H1 (cell line): ENCODE data around the gene TCP11. TPM values are rescaled to one million over a fixed set of nuclear protein-coding genes. Genes with fewer than 3 reads are reported as not detected.

Experiments
- CTCF ChIA-PET: fragments of 300-600 bp; sonication (Branson Sonifier 250); formaldehyde crosslinking; loops from one replicate; lab custom pipeline; 2021; ENCODE audit not compliant: partially characterized antibody; lab: Charles Lee
- POLR2A ChIA-PET: fragments of 300-600 bp; sonication (Branson Sonifier 250); formaldehyde crosslinking; loops from one replicate; lab custom pipeline; 2021; ENCODE audit warnings: inconsistent platforms; ENCODE audit not compliant: partially characterized antibody; lab: Charles Lee
- DNase-seq, 2 experiments: peaks; one replicate each; pipeline versions ENCODE4 v3.0.0 to v3.0.0-alpha.2; 2010 to 2022; ENCODE audit warnings: low spot score in 2 of 2, low read depth in 1 of 2, mixed read lengths in 1 of 2
- FAIRE-seq: peaks from 2 replicates; lab custom pipeline; 2011; peaks lifted over from hg19 to GRCh38; lab: Jason Lieb, UNC
- H2AFZ ChIP-seq: 2 replicates; pipeline ENCODE4 v1.8.1; 2012; ENCODE audit warnings: low read length, inconsistent platforms
- H2AK5ac ChIP-seq: 2 replicates; pipeline ENCODE4 v1.6.1; 2013; ENCODE audit warnings: low read depth, low read length
- H2BK120ac ChIP-seq: replicated peaks from 2 replicates; pipeline ENCODE3; 2013; ENCODE audit warnings: low read depth, low read length, inconsistent platforms
- H2BK12ac ChIP-seq: 2 replicates; pipeline ENCODE4 v1.6.1; 2013; ENCODE audit warnings: low read depth, low read length
- H2BK15ac ChIP-seq: 2 replicates; pipeline ENCODE4 v1.6.1; 2013; ENCODE audit warnings: low read length
- H2BK20ac ChIP-seq: 2 replicates; pipeline ENCODE4 v1.6.1; 2013; ENCODE audit warnings: low read length
- H2BK5ac ChIP-seq: 2 replicates; pipeline ENCODE4 v1.6.1; 2013; ENCODE audit warnings: low read depth, low read length
- H3K14ac ChIP-seq: 2 replicates; pipeline ENCODE4 v1.6.1; 2013; ENCODE audit warnings: inconsistent platforms; ENCODE audit not compliant: insufficient read length
- H3K18ac ChIP-seq: 2 replicates; pipeline ENCODE4 v1.6.1; 2013; ENCODE audit warnings: low read length; ENCODE audit errors: extremely low read depth
- H3K23ac ChIP-seq: 2 replicates; pipeline ENCODE4 v1.6.1; 2013; ENCODE audit warnings: inconsistent platforms; ENCODE audit not compliant: insufficient read length
- H3K23me2 ChIP-seq: 2 replicates; pipeline ENCODE4 v1.6.1; 2013; ENCODE audit warnings: low read depth, low read length
- H3K27ac ChIP-seq: 2 replicates; pipeline ENCODE4 v1.6.1; 2011; ENCODE audit warnings: low read depth, low read length, inconsistent platforms
- H3K27me3 ChIP-seq, 4 experiments: replicated peaks in 1 of 4; 1 replicate in 1 of 4; 2 replicates in 3 of 4; pipeline versions ENCODE4 v1.6.1 to v1.8.1; 2011 to 2013; ENCODE audit warnings: low read length in 3 of 4, mild to moderate bottlenecking in 3 of 4, inconsistent platforms in 2 of 4, mixed read lengths in 2 of 4, moderate library complexity in 1 of 4; ENCODE audit not compliant: control insufficient read depth in 3 of 4, insufficient read depth in 3 of 4; ENCODE audit errors: extremely low read depth in 1 of 4
- H3K36me3 ChIP-seq, 4 experiments: 2 replicates each; pipeline versions ENCODE4 v1.6.1 to v1.8.1; 2011 to 2013; ENCODE audit warnings: mild to moderate bottlenecking in 4 of 4, low read length in 3 of 4, moderate library complexity in 2 of 4, control low read depth in 1 of 4, inconsistent platforms in 1 of 4; ENCODE audit not compliant: insufficient read depth in 4 of 4, control insufficient read depth in 2 of 4
- H3K4ac ChIP-seq: replicated peaks from 2 replicates; pipeline ENCODE3; 2013; ENCODE audit warnings: low read length, low read depth, mixed read lengths, inconsistent platforms; ENCODE audit not compliant: insufficient read length
- H3K4me1 ChIP-seq, 4 experiments: replicated peaks in 1 of 4; 1 replicate in 1 of 4; 2 replicates in 3 of 4; pipeline versions ENCODE4 v1.6.1 to v1.8.1; 2011 to 2013; ENCODE audit warnings: low read length in 3 of 4, inconsistent platforms in 2 of 4, mixed read lengths in 1 of 4; ENCODE audit not compliant: insufficient read depth in 4 of 4, control insufficient read depth in 3 of 4
- H3K4me2 ChIP-seq, 2 experiments: 2 replicates each; pipeline versions ENCODE4 v1.6.1 to v1.8.1; 2011 to 2013; ENCODE audit warnings: low read depth in 2 of 2, low read length in 2 of 2, control low read depth in 1 of 2, inconsistent platforms in 1 of 2, mild to moderate bottlenecking in 1 of 2; ENCODE audit not compliant: insufficient read depth in 1 of 2
- H3K4me3 ChIP-seq, 4 experiments: fragments of 200-600, 300-600 bp in 1 of 4; sonication (generic), shearing (Covaris generic), sonication (Bioruptor Twin) in 1 of 4; 2 replicates each; pipeline versions ENCODE4 v1.5.1 to v1.8.1; 2011 to 2016; ENCODE audit warnings: low read length in 4 of 4, low read depth in 3 of 4, control low read depth in 2 of 4, inconsistent platforms in 2 of 4, mild to moderate bottlenecking in 2 of 4, mixed read lengths in 1 of 4, moderate library complexity in 1 of 4; ENCODE audit not compliant: insufficient read depth in 2 of 4; ENCODE audit errors: extremely low read depth in 1 of 4
- H3K56ac ChIP-seq: replicated peaks from 2 replicates; pipeline ENCODE3; 2013; ENCODE audit warnings: low read depth, mild to moderate bottlenecking, mixed read lengths, low read length, inconsistent platforms; ENCODE audit not compliant: insufficient read length
- H3K79me1 ChIP-seq: 2 replicates; pipeline ENCODE4 v1.6.1; 2013; ENCODE audit warnings: low read depth, low read length, control low read depth
- H3K79me2 ChIP-seq, 2 experiments: 2 replicates each; pipeline versions ENCODE4 v1.6.1 to v1.8.1; 2012 to 2013; ENCODE audit warnings: low read length in 2 of 2, mild to moderate bottlenecking in 2 of 2, inconsistent platforms in 1 of 2; ENCODE audit not compliant: insufficient read depth in 2 of 2, control insufficient read depth in 1 of 2
- H3K9ac ChIP-seq, 4 experiments: replicated peaks in 1 of 4; 1 replicate in 1 of 4; 2 replicates in 3 of 4; pipeline versions ENCODE4 v1.6.1 to v1.8.1; 2011 to 2013; ENCODE audit warnings: low read depth in 3 of 4, low read length in 3 of 4, control low read depth in 2 of 4, mild to moderate bottlenecking in 2 of 4, moderate library complexity in 2 of 4, inconsistent platforms in 1 of 4; ENCODE audit errors: extremely low read depth in 1 of 4
- H3K9me3 ChIP-seq, 2 experiments: 2 replicates each; pipeline versions ENCODE4 v1.6.1 to v1.8.1; 2012 to 2013; ENCODE audit warnings: mild to moderate bottlenecking in 2 of 2, moderate library complexity in 2 of 2, control low read depth in 1 of 2, inconsistent platforms in 1 of 2, low read depth in 1 of 2, low read length in 1 of 2, mixed read lengths in 1 of 2; ENCODE audit not compliant: insufficient read depth in 2 of 2
- H4K20me1 ChIP-seq, 2 experiments: replicated peaks in 1 of 2; 2 replicates each; pipeline versions ENCODE3 to v1.8.1; 2011 to 2013; ENCODE audit warnings: inconsistent platforms in 2 of 2, low read length in 2 of 2, mild to moderate bottlenecking in 1 of 2; ENCODE audit not compliant: insufficient read depth in 2 of 2, control insufficient read depth in 1 of 2
- H4K5ac ChIP-seq: 2 replicates; pipeline ENCODE4 v1.6.1; 2013; ENCODE audit warnings: low read length, low read depth, mixed read lengths, inconsistent platforms; ENCODE audit not compliant: insufficient read length
- H4K8ac ChIP-seq: 2 replicates; pipeline ENCODE4 v1.8.0; 2013; ENCODE audit warnings: mild to moderate bottlenecking, moderate library complexity, low read length, inconsistent platforms; ENCODE audit not compliant: insufficient read depth; ENCODE audit errors: extremely low read depth
- H4K91ac ChIP-seq: replicated peaks from 2 replicates; pipeline ENCODE3; 2013; ENCODE audit warnings: low read length, mixed read lengths, inconsistent platforms; ENCODE audit not compliant: insufficient read length
- CBX8 ChIP-seq: fragments of 300-800, 300-1000 bp; sonication (generic); IDR thresholded peaks from 2 replicates; pipeline ENCODE4 v1.7.1; 2016; ENCODE audit warnings: low read depth, low read length, borderline replicate concordance
- GABPA ChIP-seq: IDR thresholded peaks from 2 replicates; pipeline ENCODE4 v1.6.1; 2011; ENCODE audit warnings: mild to moderate bottlenecking, low read length, moderate library complexity, borderline replicate concordance; ENCODE audit not compliant: insufficient read depth
- JUN ChIP-seq: IDR thresholded peaks from 2 replicates; pipeline ENCODE4 v1.6.1; 2011; ENCODE audit warnings: low read depth, mild to moderate bottlenecking, improper control_type of control experiment, low read length
- JUND ChIP-seq: IDR thresholded peaks from 2 replicates; pipeline ENCODE4 v1.6.1; 2011; ENCODE audit warnings: mild to moderate bottlenecking, improper control_type of control experiment, low read length
- RFX5 ChIP-seq: IDR thresholded peaks from 2 replicates; pipeline ENCODE4 v1.6.1; 2011; ENCODE audit warnings: low read depth, low read length, improper control_type of control experiment, borderline replicate concordance
- WGBS, 2 experiments: shearing (Covaris generic) in 1 of 2; methylation state at CpG; one replicate each; pipeline versions ENCODE4 v1.1.6 to v1.1.7; 2013 to 2015; ENCODE audit warnings: low lambda C conversion rate in 2 of 2, mixed read lengths in 2 of 2, inconsistent platforms in 1 of 2, low coverage in 1 of 2, missing lambda C conversion rate in 1 of 2; ENCODE audit not compliant: insufficient replicate concordance in 2 of 2, insufficient coverage in 1 of 2, insufficient read length in 1 of 2; ENCODE audit errors: extremely low coverage in 1 of 2, missing lambda C conversion rate in 1 of 2; 5-methylcytosine and 5-hydroxymethylcytosine counted together
- polyA plus RNA-seq, 7 experiments: library from polyadenylated mRNA; depleted of rRNA in 3 of 7; stranded (reverse) in 5 of 7; unstranded in 2 of 7; fragments of >200 nt in 5 of 7; fragments of 200-250 nt in 2 of 7; gene quantifications; 1 replicate in 5 of 7; 2 replicates in 1 of 7; 4 replicates in 1 of 7; pipeline versions ENCODE4 v1.2.1 to v1.2.3, GENCODE V29; 2011 to 2013; ENCODE audit warnings: missing spikeins in 2 of 7, mixed read lengths in 2 of 7
- total RNA-seq: library from RNA; stranded (reverse); fragmentation: NEBNext Ultra II Directional; extraction: Animal tissue kit (Norgen Biotek cat#: 25700); gene quantifications from 2 replicates; pipeline ENCODE4 v1.2.1, GENCODE V29; 2021

The TCP11 gene
- total and polyA plus RNA-seq, 2 of the 8 experiments (the other 6 are each of a cell fraction or from before 2014, with no cell fraction given), result 0.11 TPM; not detected in 1

DNA sequence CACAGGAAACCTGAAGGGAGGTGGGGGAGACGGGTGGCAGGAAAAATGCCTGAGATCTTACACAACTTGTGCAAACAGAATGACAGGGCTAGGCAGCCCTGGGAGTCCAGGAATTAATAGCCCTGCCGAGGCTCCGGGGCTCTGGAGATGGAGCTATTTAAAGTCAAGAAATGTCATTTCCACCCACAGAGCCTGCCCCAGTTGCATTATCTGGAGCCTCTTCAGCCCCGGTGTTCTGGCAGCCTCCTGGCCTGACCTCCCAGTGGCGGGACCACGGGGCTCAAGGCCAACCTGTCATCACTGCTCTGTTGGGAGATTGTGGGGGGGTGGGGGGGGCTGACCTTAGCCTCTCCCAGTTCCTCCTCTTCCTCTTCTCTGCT lies 44.2 kb upstream of the TCP11 start:
- Histone ChIP-seq H3K18ac (no peak overlapping the region), H4K91ac (no peak overlapping the region), H3K4me1 (peaks cover 0 to 5% (median 4%) of the 10 kb centered on the region in 4 experiments; a peak in 5 of 7 replicates), H3K79me2 (no peaks in the 10 kb centered on the region), H3K23ac (no peak overlapping the region), H3K23me2 (no peaks in the 10 kb centered on the region; the same call in 1 of the 2 replicates), H4K8ac (no peak overlapping the region), H4K5ac (no peak overlapping the region), H3K36me3 (no peaks in the 10 kb centered on the region), H2BK120ac (no peak overlapping the region), H4K20me1 (no peaks in the 10 kb centered on the region), H3K9ac (no peak overlapping the region), H2BK15ac (no peak overlapping the region), H3K4ac (no peak overlapping the region), H2BK12ac (no peak overlapping the region), H2AK5ac (no peak overlapping the region), H2BK20ac (no peak overlapping the region), H3K4me2 (no peak overlapping the region), H2AFZ (no peak overlapping the region), H3K27me3 (peaks cover 0 to 14% (median 4%) of the 10 kb centered on the region in 4 experiments; a peak in 4 of 7 replicates), H3K9me3 (no peaks in the 10 kb centered on the region), H2BK5ac (no peak overlapping the region), H3K27ac (no peak overlapping the region), H3K79me1 (no peaks in the 10 kb centered on the region), H3K14ac (no peak overlapping the region), H3K56ac (no peak overlapping the region), H3K4me3 (no peak overlapping the region)
- ChIA-PET CTCF (interaction anchor here (1.0 to 2.6 kb wide), 4 partner anchors 19 to 55 kb away, joined by 3 to 20 read pairs (median 8); no protein-coding TSS in a partner anchor), POLR2A (no interaction called here)
- FAIRE-seq, result no peak
- no peak for DNase-seq
- 91% methylated on average over 6 of the region's 6 CpGs; no CpG with 5 or more reads in 1 of the 2 experiments for WGBS, 2 experiments
- TF ChIP-seq JUND (no peak), RFX5 (no peak), GABPA (no peak), CBX8 (no peak), JUN (no peak)
